Stimulated activated CD4-positive, alpha-beta T cell treated with anti-CD3 and anti-CD28 coated beads, Interleukin-2, amount 100 ng/mL, for 48 hours (primary cell): ENCODE data around the gene SNCG.
"Not testable (repeated sequence)": the region's sequence is repeated elsewhere in the genome, so short reads cannot be mapped to it uniquely, and the experiment has no call there.

ENCODE experiments used
- DNase-seq, 2 donors: peaks; one replicate each; pipeline ENCODE4 v3.0.0-alpha.2; 2020

The SNCG gene

GRCh38 chr10:86961481-86962091 lies 3.2 kb downstream of the SNCG start:
- DNase-seq = no peak

GRCh38 chr10:86962136-86962980 lies 4.0 kb downstream of the SNCG start:
- no peak for DNase-seq

GRCh38 chr10:86962981-86963310 lies 4.5 kb downstream of the SNCG start:
- DNase-seq = no peak

GRCh38 chr10:86963341-86963919 lies 5.0 kb downstream of the SNCG start:
- DNase-seq = no peak

- no peak for DNase-seq
These were observed 5.9 kb downstream of the SNCG start for GRCh38 chr10:86964061-86964846.

GRCh38 chr10:86964847-86965190 lies 6.4 kb downstream of the SNCG start:
- no peak for DNase-seq

GRCh38 chr10:86965986-86966654 lies 7.7 kb downstream of the SNCG start:
- no peak for DNase-seq

GRCh38 chr10:86967481-86967941 lies 9.1 kb downstream of the SNCG start:
- DNase-seq = no peak

GRCh38 chr10:86968271-86968993 lies 10.0 kb downstream of the SNCG start, which contains the start of gene ADIRF:
Gene ADIRF, plus strand, starts transcription at chr10:86968482. Its CDS starts 63 bp downstream, at chr10:86968545.
- DNase-seq = no peak

GRCh38 chr10:86968994-86969355 lies 10.6 kb downstream of the SNCG start:
- DNase-seq = no peak

GRCh38 chr10:86969421-86970041 lies 11.1 kb downstream of the SNCG start:
- no peak for DNase-seq

GRCh38 chr10:86970162-86970981 lies 12.0 kb downstream of the SNCG start:
- no peak for DNase-seq

GRCh38 chr10:86970982-86971231 lies 12.5 kb downstream of the SNCG start:
- DNase-seq = no peak

- peak; percentile 74 to 77 for DNase-seq
These were observed 13.0 kb downstream of the SNCG start for GRCh38 chr10:86971232-86971991.

GRCh38 chr10:86972613-86973380 lies 14.4 kb downstream of the SNCG start:
- DNase-seq = no peak

- no peak for DNase-seq
These were observed 16.1 kb downstream of the SNCG start for GRCh38 chr10:86974484-86974883.

GRCh38 chr10:86976362-86977056 lies 18.1 kb downstream of the SNCG start:
- DNase-seq = no peak

- DNase-seq = not testable (repeated sequence)
These were observed 20.1 kb downstream of the SNCG start for GRCh38 chr10:86978457-86978856.
